ENCODE data around the gene TCEANC.
A peak's percentile ranks its signal among the peaks of the same experiment; 100 is the strongest.
"Not testable (repeated sequence)": the region's sequence is repeated elsewhere in the genome, so short reads cannot be mapped to it uniquely, and the experiment has no call there.

TCEANC gene, protein sequence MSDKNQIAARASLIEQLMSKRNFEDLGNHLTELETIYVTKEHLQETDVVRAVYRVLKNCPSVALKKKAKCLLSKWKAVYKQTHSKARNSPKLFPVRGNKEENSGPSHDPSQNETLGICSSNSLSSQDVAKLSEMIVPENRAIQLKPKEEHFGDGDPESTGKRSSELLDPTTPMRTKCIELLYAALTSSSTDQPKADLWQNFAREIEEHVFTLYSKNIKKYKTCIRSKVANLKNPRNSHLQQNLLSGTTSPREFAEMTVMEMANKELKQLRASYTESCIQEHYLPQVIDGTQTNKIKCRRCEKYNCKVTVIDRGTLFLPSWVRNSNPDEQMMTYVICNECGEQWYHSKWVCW
- total RNA-seq: 6.9 reads per million, percentile 25 among the genes with 10 or more reads in this experiment

DNA sequence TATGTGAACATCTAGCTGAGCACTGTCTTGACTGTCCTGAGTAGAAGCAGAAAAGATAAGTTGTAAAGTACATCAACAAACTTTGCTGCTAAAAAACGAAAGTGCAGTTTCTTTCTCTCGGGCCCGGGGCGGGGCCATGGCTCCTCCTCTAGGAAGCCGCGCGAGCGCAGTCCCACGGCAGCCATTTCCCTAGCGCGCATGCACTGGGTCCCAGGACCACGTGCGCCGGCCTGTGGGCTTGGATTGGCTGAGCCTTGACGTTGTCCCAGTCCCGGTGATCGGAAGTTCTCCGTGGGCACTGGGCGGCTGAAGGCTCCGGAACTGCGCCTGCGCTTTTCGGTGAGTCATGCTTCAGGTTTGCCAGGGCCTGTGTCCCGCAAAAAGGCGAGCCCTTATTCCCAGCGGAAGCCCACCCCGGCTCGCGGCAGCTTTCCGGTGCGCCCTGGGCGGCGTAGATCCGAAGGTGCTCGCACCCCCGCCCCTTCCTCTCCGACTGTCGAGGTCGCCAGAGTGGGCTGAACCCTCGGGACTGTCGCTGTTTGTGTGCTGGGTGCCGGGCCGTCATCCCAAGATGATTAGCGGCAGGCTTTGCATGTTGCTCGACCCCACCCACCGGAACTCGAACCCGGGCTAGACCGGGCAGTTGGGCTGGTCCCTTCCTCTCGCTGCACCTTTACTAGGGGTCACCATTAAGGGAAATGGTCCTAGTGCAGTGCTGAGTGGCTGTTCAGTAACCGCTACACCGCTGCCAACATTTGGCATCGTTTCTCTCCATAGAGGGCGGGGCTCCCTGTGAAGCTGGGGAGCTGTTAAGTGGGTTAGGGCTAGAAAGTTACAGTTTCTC is at the start of gene TCEANC:
Gene TCEANC, plus strand, starts transcription at position 292 of the 844 bp plus-strand sequence. CDS start 9,368 bp downstream, outside the sequence.
- DNase-seq: peak; percentile 96

DNA sequence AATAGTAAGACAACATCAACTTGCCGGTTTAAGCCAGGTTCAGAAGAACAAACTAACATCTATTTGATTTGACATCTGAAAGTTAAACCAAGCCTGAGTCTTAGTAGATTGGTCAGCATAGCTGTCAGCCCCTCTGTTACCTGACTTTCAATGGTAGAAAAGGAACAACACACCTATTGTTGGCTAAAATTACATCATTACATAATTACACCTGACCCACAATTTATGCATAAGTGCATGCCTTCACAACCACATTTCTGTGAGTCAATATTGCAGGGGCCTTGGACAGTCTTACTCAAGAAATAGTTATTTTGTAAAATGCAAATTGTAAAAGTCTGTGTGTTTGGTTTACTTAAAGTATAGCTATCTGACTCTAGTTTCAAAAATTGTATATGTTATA is 47.3 kb upstream of the TCEANC start:
- no peak for DNase-seq

DNA sequence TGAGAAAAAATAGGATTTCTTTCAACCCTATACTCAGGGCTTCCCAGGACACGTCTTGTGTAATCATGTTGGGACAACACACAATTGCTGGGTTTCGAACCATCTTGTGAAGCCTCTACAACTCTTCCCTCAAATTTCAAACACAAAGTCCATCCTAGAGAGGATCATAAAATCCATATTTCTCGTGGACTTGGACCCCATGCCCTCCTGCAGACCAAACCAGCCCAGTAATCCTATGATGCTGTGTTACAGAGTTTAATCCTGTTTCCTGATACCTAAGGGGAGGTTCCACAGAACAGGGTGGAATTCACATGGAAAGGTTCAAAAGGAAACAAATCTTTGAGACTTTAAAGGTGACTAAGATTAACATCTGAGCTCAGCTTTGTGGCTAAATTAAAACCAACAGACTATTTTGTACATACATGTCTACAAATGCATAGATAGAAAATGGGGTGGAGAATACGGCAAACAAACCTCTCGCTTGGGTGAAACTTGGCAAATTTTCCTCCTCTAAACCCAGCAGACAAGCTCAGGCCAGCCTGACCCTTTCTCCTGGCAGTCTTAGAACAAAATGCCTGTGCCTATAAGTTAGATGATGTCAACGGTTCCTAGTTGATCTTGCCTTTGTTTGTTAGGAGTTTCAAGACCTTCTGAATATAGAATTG is 45.5 kb upstream of the TCEANC start:
- DNase-seq: no peak

DNA sequence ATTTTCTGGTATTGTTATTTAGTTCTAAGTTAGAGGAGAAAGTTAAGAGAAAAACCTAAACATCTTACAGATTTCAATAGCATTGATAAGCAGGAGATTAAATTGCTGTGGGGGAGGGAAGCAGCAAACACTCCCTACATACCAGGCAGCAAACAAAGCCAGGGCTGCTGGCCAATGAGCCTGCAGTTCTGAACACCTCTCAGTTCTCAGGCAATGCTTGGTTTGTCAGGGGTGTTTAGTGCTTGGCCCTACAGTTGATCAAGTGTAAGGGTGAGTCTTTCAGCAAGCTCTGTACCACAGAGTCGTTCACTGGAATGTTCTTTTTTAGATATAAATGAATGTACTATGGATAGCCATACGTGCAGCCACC is 45.0 kb upstream of the TCEANC start:
- DNase-seq: no peak

DNA sequence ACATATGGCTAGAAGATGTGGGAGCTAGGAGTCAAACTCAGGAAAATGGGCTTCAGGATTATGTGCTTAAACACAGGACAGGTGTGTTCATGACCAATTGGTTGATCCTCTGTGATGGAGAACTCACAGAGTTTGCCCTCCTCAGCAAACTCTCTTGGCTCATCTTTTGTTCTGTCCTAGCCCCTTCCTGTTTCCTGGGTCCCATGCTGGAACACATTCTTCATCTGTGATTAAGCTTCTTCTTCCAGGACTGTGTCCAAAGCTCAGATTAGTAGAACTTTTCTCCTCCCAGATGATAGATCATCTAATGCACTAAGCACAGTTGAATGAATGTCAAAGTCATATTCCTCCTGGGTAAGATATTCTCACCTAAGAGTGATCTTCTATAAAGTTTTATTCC is 38.8 kb upstream of the TCEANC start:
- no peak for DNase-seq

DNA sequence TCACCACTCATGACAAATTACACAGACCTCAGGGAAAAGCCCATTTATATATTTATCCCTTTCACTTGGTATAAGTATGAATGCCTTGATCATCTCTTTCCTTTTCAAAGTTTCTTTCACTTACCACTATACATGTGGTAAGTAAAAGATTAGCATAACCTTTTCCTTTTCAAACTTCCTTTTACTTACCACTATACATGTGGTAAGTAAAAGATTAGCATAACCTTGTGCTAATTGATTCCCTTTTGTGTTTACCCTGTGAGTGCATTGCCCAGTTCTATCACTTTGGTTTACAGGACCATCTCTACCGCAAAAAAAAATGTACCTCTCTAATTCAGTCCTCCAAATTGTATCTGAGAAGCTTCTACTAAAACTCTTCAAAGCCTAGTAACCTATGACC is 32.7 kb upstream of the TCEANC start:
- DNase-seq: no peak

DNA sequence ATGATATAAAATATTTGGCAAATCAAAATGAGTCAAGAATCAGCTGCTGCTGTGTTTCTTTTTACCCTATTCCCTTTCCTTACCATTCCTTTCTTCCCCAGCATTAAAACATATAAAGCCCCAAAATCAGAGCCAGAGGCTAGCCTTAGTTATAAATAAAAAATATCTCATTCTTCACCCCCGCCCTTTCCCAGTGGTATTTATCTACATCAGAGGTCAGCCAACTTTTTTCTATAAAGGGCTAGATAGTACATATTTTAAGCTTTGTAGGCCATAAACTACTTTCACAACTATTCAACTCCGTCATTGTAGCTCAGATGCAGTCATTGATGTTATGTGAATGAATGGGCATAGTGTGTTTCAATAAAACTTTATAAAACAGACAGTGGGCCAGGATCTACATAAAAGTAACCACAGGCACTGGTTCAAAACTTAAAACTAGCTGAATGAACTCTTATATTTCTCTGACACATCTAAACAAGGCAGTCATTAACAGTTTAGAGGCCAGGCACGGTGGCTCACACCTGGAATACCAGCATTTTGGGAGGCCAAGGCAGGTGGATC is 30.5 kb upstream of the TCEANC start:
- no peak for DNase-seq

DNA sequence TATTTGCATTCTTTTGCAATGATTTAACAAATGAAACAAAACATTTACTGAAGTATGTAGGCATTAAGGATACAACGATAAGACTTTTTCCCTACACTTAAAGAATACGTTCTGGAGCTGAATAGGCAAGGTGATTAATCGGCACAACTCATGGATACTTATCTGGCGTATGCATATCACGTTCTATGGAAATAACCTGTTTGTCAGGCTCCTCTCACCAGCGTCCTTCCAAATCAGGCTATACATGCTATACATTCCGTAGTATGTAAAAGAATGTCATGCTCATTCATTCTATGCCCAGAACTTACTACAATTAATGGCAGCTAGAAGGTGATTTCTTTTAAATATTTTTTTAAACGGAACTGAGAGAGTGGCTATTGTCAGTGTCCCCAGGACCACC is 25.6 kb upstream of the TCEANC start:
- no peak for DNase-seq

DNA sequence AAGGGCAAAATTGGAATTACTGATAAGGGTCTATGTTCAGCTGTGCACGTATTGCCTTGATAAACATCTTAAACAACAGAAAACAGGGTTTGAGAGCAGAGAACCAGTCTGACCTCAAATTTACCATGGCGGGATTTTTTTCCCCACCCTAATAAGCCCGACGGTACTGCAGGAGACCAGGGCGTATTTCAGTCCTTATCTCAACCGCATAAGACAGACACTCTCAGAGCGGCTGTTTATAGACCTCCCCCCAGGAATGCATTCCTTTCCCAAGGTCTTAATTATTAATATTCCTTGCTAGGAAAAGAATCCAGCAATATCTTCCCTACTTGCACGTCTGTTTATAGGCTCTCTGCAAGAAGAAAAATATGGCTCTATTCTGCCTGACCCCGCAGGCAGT is 15.7 kb upstream of the TCEANC start:
- not testable (repeated sequence) for DNase-seq

DNA sequence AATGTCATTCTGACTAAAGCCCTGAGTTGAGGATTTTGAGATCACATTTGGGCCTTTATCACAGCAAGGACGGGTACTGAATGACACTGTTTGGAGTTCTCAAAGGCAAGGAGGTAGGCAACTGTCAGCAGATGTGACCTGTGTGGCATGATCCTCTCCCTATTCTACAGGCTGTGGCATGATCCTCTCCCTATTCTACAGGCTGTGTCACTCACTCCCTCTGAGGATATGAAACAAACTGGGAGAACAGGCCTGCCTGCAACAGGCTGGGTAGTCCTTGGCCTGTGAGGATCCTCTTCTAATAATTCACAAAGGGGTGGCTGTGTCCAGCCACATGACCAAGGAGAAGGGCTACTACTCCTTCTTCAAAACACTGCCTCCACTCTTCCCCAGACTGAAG is 14.9 kb upstream of the TCEANC start:
- no peak for DNase-seq

DNA sequence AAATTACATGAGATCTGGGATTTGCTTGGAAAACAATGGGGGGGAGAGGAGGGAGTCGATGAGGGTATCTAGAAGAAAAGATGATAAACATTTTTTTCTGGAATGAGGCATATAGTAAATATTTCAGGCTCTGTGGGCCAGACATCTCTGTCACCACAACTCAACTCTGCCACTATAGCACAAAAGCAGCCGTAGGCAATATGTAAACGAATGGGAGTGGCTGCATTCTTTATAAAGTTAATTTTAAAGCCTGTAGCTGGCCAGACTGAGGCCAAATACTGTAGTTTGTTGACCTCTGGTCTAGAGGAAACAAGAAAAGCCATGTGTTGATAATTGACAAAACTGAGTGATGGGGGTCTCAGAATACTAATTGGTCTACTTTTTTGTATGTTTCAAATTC is 14.1 kb upstream of the TCEANC start:
- no peak for DNase-seq

DNA sequence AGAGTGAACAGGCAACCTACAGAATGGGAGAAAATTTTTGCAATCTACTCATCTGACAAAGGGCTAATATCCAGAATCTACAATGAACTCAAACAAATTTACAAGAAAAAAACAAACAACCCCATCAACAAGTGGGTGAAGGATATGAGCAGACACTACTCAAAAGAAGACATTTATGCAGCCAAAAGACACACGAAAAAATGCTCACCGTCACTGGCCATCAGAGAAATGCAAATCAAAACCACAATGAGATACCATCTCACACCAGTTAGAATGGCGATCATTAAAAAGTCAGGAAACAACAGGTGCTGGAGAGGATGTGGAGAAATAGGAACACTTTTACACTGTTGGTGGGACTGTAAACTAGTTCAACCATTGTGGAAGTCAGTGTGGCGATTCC is 11.3 kb upstream of the TCEANC start:
- DNase-seq: not testable (repeated sequence)

DNA sequence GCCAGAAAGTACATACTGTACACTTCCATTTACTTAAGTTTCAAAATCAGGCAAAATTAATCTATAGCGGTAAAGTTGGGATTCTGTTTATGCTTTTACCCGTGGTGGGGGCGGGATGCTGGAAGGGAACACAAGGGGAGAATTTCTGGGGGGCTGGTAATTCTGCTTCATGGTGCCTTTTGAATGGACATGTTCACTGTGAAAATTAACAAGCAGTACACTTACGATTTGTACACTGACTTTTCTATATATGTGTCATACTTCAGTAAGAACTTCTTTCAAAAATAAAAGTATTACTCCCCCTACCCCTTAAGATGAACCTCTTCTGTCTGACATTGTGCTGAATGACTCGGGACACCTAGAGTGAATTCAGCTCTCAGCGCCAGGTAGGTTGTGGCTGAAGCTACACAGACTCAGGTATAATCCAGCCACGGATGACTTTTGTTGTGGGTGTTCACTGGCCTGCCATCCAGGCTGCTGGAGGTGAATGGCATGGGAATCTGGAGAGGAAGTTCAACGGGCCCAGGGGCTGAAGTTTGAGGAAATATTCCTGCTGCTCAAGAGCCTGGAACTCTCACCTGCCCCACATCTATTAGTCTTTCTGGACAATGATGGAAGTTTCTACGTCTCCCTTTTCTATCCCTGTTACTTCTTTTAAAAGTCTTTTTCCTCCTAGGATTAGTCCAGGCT is 7.3 kb upstream of the TCEANC start:
- no peak for DNase-seq

DNA sequence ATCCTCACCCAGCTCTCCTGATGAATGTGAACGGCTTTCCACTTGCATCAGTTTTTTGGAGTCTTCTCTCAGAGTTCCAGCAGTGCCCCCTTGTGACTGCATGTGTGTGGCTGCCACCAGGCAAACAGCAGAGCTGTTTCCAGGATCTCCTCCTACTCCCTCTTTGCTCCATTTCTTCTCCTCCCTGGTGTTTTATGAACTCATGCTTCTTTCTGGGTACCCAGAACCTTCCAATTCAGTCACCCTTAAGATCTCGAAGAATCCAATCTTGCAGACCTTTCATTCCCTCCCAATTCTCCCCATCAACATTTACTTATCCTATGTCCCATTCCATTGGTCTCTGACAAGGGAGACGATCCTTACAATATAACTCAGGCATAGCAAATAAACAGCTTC is 6.8 kb upstream of the TCEANC start:
- peak; percentile 8 for DNase-seq

DNA sequence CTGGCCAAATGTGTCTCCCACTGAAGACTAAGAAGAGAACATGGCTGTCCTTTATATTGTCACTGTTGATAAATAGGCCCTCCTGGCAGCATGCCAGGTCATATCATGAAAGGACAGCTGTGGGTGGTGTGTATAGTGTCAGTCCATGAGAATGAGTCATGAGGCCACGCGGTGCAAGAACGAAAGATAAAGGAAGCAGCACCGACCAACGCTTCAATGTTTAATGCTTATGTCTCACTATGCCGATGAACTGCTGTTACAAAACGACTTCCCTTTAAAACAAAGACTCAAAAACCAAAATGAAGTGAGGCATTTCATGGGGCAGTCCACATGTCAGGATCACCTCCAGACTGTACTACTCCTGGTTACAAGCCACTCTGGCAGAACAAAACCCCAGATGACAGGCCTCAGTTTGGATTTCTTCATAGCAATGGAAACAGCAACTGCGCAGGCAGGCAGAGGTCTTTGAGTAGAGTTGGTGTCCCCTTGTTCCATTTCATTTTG is 5.2 kb upstream of the TCEANC start:
- DNase-seq: peak; percentile 59

DNA sequence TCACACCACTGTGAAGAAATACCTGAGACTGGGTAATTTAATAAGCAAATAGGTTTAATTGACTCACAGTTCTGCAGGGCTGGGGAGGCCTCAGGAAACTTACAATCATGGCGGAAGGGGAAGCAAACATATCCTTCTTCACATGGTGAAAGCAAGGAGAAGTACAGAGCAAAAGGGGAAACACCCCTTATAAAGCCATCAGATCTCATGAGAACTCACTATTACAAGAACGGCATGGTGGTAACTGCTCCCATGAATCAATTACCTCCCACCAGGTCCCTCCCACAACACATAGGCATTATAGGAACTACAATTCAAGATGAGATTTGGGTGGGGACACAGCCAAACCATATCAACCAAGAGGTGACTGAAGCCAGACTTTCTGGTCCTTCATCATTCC is 4.6 kb upstream of the TCEANC start:
- not testable (repeated sequence) for DNase-seq

DNA sequence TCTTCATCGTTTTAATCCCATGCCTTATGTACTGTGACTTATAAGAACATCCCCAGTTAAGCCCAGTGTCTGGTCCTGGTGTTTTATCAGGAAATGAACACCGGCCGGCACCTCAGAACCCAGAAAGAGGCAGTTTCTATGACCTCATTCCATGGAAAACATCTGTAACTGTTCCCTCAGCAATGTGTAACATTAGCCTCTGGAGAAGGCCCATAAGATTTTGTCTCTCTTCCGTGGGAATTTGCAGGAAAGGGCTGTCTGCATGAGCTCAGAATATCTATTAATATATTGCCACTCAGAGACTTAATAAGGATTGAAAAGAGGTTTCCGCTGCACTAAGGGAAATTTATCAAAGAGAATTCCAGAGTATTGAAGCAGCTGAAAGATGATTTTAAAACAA is 3.1 kb upstream of the TCEANC start:
- no peak for DNase-seq

DNA sequence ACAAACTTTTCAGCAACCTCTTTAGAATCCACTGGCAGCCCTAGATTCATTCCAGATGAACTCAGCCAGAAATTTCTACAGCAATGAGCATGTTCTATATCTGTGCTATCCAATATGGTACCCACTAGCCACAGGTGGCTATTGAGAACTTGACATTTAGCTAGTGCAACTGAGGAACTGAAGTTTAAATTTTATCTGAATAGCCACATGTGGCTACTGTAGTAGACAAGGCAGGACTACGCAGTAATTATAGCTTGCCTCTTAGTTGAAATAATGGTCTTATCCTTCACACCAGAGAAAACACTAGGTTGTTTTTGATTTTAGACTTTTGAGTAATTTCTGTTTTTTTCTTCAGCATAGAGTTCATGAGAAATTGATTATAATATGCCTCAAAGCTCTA is 2.6 kb upstream of the TCEANC start:
- no peak for DNase-seq

DNA sequence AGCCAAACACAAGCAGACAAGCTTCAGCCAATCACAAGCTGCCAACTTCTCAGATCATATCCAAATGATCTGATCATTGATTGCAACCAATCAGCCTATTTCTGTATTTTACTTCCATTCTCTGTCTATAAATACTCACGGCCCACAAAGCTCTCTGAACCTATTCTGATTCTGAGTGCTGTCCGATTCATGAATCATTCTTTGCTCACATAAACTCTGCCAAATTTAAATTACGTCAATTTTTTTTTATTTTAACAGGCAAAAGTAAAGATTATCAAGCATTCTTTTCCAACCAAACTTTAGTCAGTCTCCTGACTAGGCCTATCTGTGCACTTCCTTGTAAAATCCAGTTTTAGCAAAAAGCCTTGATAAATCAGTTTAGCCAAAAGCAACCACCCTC is 1.8 kb upstream of the TCEANC start:
- DNase-seq: no peak

DNA sequence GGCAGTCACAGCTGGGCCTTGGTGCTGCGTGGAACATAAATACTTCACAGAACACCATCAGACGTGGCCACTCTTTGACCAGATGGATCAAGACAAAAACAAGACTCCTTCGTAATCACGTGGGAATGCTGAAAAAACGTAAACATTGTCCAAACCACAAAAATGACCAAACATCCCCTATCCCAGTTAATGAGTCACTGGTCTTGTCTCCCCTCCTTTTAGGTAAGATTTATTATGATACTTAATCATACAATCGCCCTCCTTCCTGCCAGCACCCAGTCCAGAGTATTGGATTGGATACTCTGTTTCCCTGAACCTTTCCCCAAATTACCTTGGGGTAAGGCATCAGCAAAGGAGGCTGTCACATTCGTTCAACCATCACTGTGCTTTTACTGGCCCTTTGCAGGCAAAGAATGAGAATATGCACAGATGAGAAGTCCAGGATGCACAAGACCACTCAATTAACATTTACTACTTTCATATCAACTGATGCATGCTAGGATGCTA is 601 bp upstream of the TCEANC start:
- DNase-seq: no peak

DNA sequence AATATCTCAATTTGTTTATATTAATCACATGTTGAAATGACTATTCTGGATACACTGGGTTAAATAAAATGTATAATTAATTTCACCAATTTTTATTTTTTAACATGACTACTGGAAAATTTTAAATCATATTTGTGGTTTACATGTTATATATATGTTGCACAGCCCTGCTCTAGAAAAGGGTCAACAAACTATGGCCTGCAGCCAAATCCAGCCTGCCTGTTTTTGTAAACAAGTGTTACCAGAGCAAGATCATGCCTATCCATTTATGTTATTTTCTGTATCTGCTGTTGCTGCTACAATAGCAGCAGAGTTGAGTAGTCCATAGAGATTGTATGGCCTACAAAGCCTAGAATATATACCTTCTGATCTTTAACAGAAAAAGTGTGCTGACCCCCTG is 1.2 kb downstream of the TCEANC start:
- DNase-seq: no peak

DNA sequence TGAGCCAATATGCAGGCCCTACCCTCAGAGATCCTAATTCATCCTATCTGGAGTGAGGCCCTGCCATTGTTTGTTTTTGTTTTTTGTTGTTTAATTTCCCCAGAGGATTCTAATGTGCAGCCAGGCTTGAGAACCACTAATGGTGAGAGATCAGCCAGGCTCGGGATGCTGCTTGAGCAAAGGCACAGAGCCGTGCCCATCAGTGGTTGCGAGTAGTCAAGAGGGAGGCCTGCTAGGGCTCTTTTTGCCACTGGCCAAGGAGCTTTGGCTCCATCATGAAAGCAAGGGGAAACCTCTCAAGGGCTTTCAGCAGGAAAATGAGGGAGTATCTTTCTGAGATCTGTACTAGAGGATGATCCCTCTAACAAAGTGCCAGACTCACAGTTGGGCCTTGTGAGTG is 2.7 kb downstream of the TCEANC start:
- no peak for DNase-seq
